Stomach (tissue), 9 donors: ENCODE measurements around the gene CFAP74. TPM values are rescaled to one million over a fixed set of nuclear protein-coding genes. Genes with fewer than 3 reads are reported as not detected.

ENCODE experiments used
- DNase-seq, 2 donors: peaks; one replicate each; pipeline versions ENCODE4 v3.0.0 to v3.0.0-alpha.2; 2013 to 2019
- H3K27ac ChIP-seq, 5 donors: fragments of 200-600 bp in 4 of 5; sonication (generic) in 4 of 5; one replicate each; pipeline ENCODE4 v1.5.1; 2013 to 2019; ENCODE audit warnings: mild to moderate bottlenecking in 1 of 5, moderate library complexity in 1 of 5
- H3K27me3 ChIP-seq, 3 donors: fragments of 200-600 bp; sonication (generic); one replicate each; pipeline ENCODE4 v1.5.1; 2017 to 2019; ENCODE audit warnings: mixed run types in 1 of 3
- H3K36me3 ChIP-seq, 4 donors: fragments of 200-600 bp; sonication (generic); 1 replicate in 3 of 4; 2 replicates in 1 of 4; pipeline ENCODE4 v1.5.1; 2016 to 2019
- H3K4me1 ChIP-seq, 4 donors: fragments of 200-600 bp; sonication (generic); one replicate each; pipeline ENCODE4 v1.5.1; 2016 to 2019
- H3K4me3 ChIP-seq, 4 donors: fragments of 200-600 bp; sonication (generic) in 3 of 4; one replicate each; pipeline ENCODE4 v1.5.1; 2016 to 2019; ENCODE audit warnings: mild to moderate bottlenecking in 1 of 4
- H3K9me3 ChIP-seq, 4 donors: fragments of 200-600 bp; sonication (generic); one replicate each; pipeline ENCODE4 v1.5.1; 2016 to 2019
- CTCF ChIP-seq, 7 experiments: fragments of 450-650 bp in 4 of 7; fragments of 200-600 bp in 3 of 7; sonication (generic) in 3 of 7; IDR thresholded peaks; one replicate each; pipeline ENCODE4 v1.5.1; 2016 to 2019; ENCODE audit warnings: antibody characterized with exemption in 7 of 7, control low read depth in 2 of 7, mild to moderate bottlenecking in 1 of 7
- EP300 ChIP-seq: sonication (generic); formaldehyde crosslinking; IDR thresholded peaks from one replicate; pipeline ENCODE4 v1.6.1; 2017; ENCODE audit warnings: antibody characterized with exemption
- POLR2A ChIP-seq, 4 donors: fragments of 450-650 bp; IDR thresholded peaks; one replicate each; pipeline ENCODE4 v1.6.1; 2016; ENCODE audit warnings: antibody characterized with exemption in 4 of 4, control low read depth in 2 of 4, mild to moderate bottlenecking in 1 of 4, moderate library complexity in 1 of 4
- POLR2AphosphoS5 ChIP-seq, 3 donors: sonication (generic); formaldehyde crosslinking; IDR thresholded peaks; one replicate each; pipeline ENCODE4 v1.6.1; 2016; ENCODE audit warnings: antibody characterized with exemption in 3 of 3
- WGBS, 5 donors: extraction: QIAGEN DNeasy Blood & Tissue Kit in 3 of 5; methylation state at CpG; one replicate each; pipeline versions ENCODE4 v1.1.5 to v1.1.7; 2013 to 2018; 5-methylcytosine and 5-hydroxymethylcytosine counted together
- intact Hi-C: fragments of 100-400 bp; cut with DNase I; formaldehyde crosslinking; loops from one replicate; pipeline ENCODE4 v1.15.1; 2023; ENCODE audit warnings: low total_unique reads
- polyA plus RNA-seq, 3 donors: library from polyadenylated mRNA; stranded (reverse); fragments of 200-250 nt; gene quantifications; one replicate each; pipeline ENCODE4 v1.2.3, GENCODE V29; 2013
- total RNA-seq, 5 donors: library from RNA; depleted of rRNA; stranded (reverse); fragments of >200 nt; gene quantifications; one replicate each; pipeline versions ENCODE4 v1.1.0 to v1.2.3, GENCODE V29; 2014 to 2016
- donor health status: healthy with polysubstance abuse.
- donor health status: Bipolar disorder and iron deficiency.
- donor health status: healthy.

The CFAP74 gene
- total and polyA plus RNA-seq, 8 donors: under 0.01 TPM; not detected in 7

- Histone ChIP-seq H3K9me3 (no peaks in the 10 kb centered on the region), H3K4me1 (no peaks in the 10 kb centered on the region), H3K4me3 (no peak overlapping the region), H3K27me3 (peaks cover 0 to 55% (median 8%) of the 10 kb centered on the region in 3 donors), H3K36me3 (no peaks in the 10 kb centered on the region), H3K27ac (no peak overlapping the region)
- TF ChIP-seq POLR2A (IDR thresholded peaks at IDR 0.05) (no peak), CTCF (IDR thresholded peaks at IDR 0.05) (no peak), EP300 (no peak), POLR2AphosphoS5 (IDR thresholded peaks at IDR 0.05) (no peak)
- DNase-seq: no peak
- 62 to 77% (median 75%) methylated on average over 30 to 34 of the region's 34 CpGs for WGBS, 5 donors
- intact Hi-C loops: no loop called here
Measured at GRCh38 chr1:1973716-1974642, 29.6 kb downstream of the CFAP74 start.

- no peaks in the 10 kb centered on the region for H3K4me1 ChIP-seq
- peaks cover 0 to 63% (median 8%) of the 10 kb centered on the region in 3 donors for H3K27me3 ChIP-seq
- 66 to 78% (median 75%) methylated on average over 16 to 22 of the region's 22 CpGs for WGBS, 5 donors
- TF ChIP-seq POLR2A (IDR thresholded peaks at IDR 0.05): no peak
- no peak for TF ChIP-seq POLR2AphosphoS5 (IDR thresholded peaks at IDR 0.05)
- TF ChIP-seq EP300: no peak
- no peak for TF ChIP-seq CTCF (IDR thresholded peaks at IDR 0.05)
- no peaks in the 10 kb centered on the region for H3K9me3 ChIP-seq
- H3K4me3 ChIP-seq: no peak overlapping the region
- H3K36me3 ChIP-seq: no peaks in the 10 kb centered on the region
- H3K27ac ChIP-seq: no peak overlapping the region
- DNase-seq: no peak
- intact Hi-C loops: no loop called here
Measured at GRCh38 chr1:1972976-1973715, 30.4 kb downstream of the CFAP74 start.

GRCh38 chr1:1971688-1972087 is 31.9 kb downstream of the CFAP74 start:
- 90 to 95% (median 92%) methylated on average over 18 to 21 of the region's 21 CpGs for WGBS, 5 donors

More at GRCh38 chr1:1971688-1972087, 31.9 kb downstream of the CFAP74 start:
- Histone ChIP-seq H3K27ac (no peak overlapping the region), H3K36me3 (no peaks in the 10 kb centered on the region), H3K4me3 (no peak overlapping the region), H3K4me1 (no peaks in the 10 kb centered on the region), H3K27me3 (peaks cover 0 to 69% (median 8%) of the 10 kb centered on the region in 3 donors), H3K9me3 (no peaks in the 10 kb centered on the region)
- no peak for DNase-seq
- intact Hi-C loops: no loop called here
- TF ChIP-seq POLR2A (IDR thresholded peaks at IDR 0.05): no peak
- TF ChIP-seq POLR2AphosphoS5 (IDR thresholded peaks at IDR 0.05): no peak
- TF ChIP-seq CTCF (IDR thresholded peaks at IDR 0.05): no peak
- no peak for TF ChIP-seq EP300
